ENCODE data around the gene CHMP2B.

CHMP2B gene
- 30.8 to 68.5 (median 48.2) reads per million in 3 donors for total RNA-seq

- peak; percentile 85 to 88 (median 86) for DNase-seq
- Histone ChIP-seq H3K27me3 (replicated peaks; ENCODE audit: control insufficient read depth, insufficient read depth, low read length, poor library complexity, severe bottlenecking) (peaks cover 2% of the 10 kb centered on the region), H3K4me3 (ENCODE audit: insufficient read depth, low read depth, low read length, poor library complexity, severe bottlenecking) (peak within 1 kb of the TSS; percentile 97), H3K36me3 (ENCODE audit: control insufficient read depth, insufficient read depth, low read length) (peaks cover 3% of the 10 kb centered on the region), H3K9me3 (ENCODE audit: control insufficient read depth, low read length) (no peaks in the 10 kb centered on the region), H3K27ac (ENCODE audit: insufficient read depth, low read length, poor library complexity, severe bottlenecking) (peak within 1 kb of the TSS; percentile 84), H3K4me1 (ENCODE audit: control insufficient read depth, insufficient read depth, low read length, poor library complexity, severe bottlenecking) (peaks cover 11% of the 10 kb centered on the region)
Observed at GRCh38 chr3:87227104-87227834, at the start of gene CHMP2B. Gene CHMP2B (plus strand): TSS chr3:87227309. CDS start chr3:87227523, 214 bp downstream.

DNA sequence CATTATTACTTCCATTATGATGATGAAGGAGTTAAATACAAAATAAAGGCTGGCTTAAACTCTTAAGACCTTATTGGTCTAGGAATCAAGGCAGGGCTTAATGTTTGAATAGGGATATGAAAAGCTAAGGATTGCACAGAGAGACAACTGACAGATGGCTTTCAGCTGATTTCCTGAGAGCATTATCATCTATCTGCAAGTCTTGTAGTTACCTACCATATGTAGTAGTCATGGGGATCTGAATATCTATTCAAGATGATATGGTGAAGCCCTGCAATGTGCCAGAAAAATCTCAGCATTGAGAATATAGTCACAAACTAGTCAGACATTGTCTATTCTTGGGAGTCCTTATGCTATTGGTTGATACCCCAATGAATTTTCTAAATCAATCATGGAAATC, 47.5 kb upstream of the CHMP2B start:
- no peaks in the 10 kb centered on the region for H3K36me3 ChIP-seq (ENCODE audit: control insufficient read depth, insufficient read depth, low read length)
- no peaks in the 10 kb centered on the region for H3K4me1 ChIP-seq (ENCODE audit: control insufficient read depth, insufficient read depth, low read length, poor library complexity, severe bottlenecking)
- H3K4me3 ChIP-seq (ENCODE audit: insufficient read depth, low read depth, low read length, poor library complexity, severe bottlenecking) = no peak overlapping the region
- H3K27ac ChIP-seq (ENCODE audit: insufficient read depth, low read length, poor library complexity, severe bottlenecking) = no peak overlapping the region
- H3K9me3 ChIP-seq (ENCODE audit: control insufficient read depth, low read length) = no peaks in the 10 kb centered on the region
- DNase-seq = no peak
- H3K27me3 ChIP-seq (replicated peaks; ENCODE audit: control insufficient read depth, insufficient read depth, low read length, poor library complexity, severe bottlenecking) = no peaks in the 10 kb centered on the region

DNA sequence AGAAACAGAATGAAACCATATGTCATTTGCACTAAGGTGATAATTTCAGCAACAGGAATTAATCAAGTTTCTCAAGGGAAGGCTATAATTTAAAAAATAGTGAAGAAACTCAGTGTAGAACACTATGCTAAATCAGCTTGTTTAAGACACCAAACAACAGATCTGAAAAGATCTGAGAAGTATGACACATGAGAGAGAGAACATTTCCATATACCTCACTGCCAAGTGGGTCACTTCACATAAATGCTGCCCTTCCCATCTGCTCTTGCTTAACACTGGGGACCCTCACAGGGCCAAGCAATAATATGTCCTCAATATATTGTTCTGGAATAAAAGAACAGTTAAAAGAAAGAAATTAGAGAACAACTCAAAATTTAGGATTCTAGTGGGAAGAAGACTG, 45.6 kb upstream of the CHMP2B start:
- H3K9me3 ChIP-seq (ENCODE audit: control insufficient read depth, low read length) = no peaks in the 10 kb centered on the region
- H3K4me1 ChIP-seq (ENCODE audit: control insufficient read depth, insufficient read depth, low read length, poor library complexity, severe bottlenecking) = no peaks in the 10 kb centered on the region
- no peak overlapping the region for H3K4me3 ChIP-seq (ENCODE audit: insufficient read depth, low read depth, low read length, poor library complexity, severe bottlenecking)
- no peaks in the 10 kb centered on the region for H3K36me3 ChIP-seq (ENCODE audit: control insufficient read depth, insufficient read depth, low read length)
- DNase-seq = no peak
- H3K27ac ChIP-seq (ENCODE audit: insufficient read depth, low read length, poor library complexity, severe bottlenecking) = no peak overlapping the region
- H3K27me3 ChIP-seq (replicated peaks; ENCODE audit: control insufficient read depth, insufficient read depth, low read length, poor library complexity, severe bottlenecking) = no peaks in the 10 kb centered on the region

- Histone ChIP-seq H3K27me3 (replicated peaks; ENCODE audit: control insufficient read depth, insufficient read depth, low read length, poor library complexity, severe bottlenecking) (no peaks in the 10 kb centered on the region), H3K27ac (ENCODE audit: insufficient read depth, low read length, poor library complexity, severe bottlenecking) (no peak overlapping the region), H3K4me1 (ENCODE audit: control insufficient read depth, insufficient read depth, low read length, poor library complexity, severe bottlenecking) (no peaks in the 10 kb centered on the region), H3K36me3 (ENCODE audit: control insufficient read depth, insufficient read depth, low read length) (no peaks in the 10 kb centered on the region), H3K4me3 (ENCODE audit: insufficient read depth, low read depth, low read length, poor library complexity, severe bottlenecking) (no peak overlapping the region), H3K9me3 (ENCODE audit: control insufficient read depth, low read length) (no peaks in the 10 kb centered on the region)
- DNase-seq = no peak
Observed at GRCh38 chr3:87182023-87182422, 45.1 kb upstream of the CHMP2B start.

- Histone ChIP-seq H3K36me3 (ENCODE audit: control insufficient read depth, insufficient read depth, low read length) (no peaks in the 10 kb centered on the region), H3K9me3 (ENCODE audit: control insufficient read depth, low read length) (no peaks in the 10 kb centered on the region), H3K4me3 (ENCODE audit: insufficient read depth, low read depth, low read length, poor library complexity, severe bottlenecking) (no peak overlapping the region), H3K27ac (ENCODE audit: insufficient read depth, low read length, poor library complexity, severe bottlenecking) (no peak overlapping the region), H3K27me3 (replicated peaks; ENCODE audit: control insufficient read depth, insufficient read depth, low read length, poor library complexity, severe bottlenecking) (no peaks in the 10 kb centered on the region), H3K4me1 (ENCODE audit: control insufficient read depth, insufficient read depth, low read length, poor library complexity, severe bottlenecking) (no peaks in the 10 kb centered on the region)
- DNase-seq = no peak
Observed at GRCh38 chr3:87186608-87187159, 40.4 kb upstream of the CHMP2B start.

- Histone ChIP-seq H3K9me3 (ENCODE audit: control insufficient read depth, low read length) (no peaks in the 10 kb centered on the region), H3K27me3 (replicated peaks; ENCODE audit: control insufficient read depth, insufficient read depth, low read length, poor library complexity, severe bottlenecking) (no peaks in the 10 kb centered on the region), H3K27ac (ENCODE audit: insufficient read depth, low read length, poor library complexity, severe bottlenecking) (no peak overlapping the region), H3K4me3 (ENCODE audit: insufficient read depth, low read depth, low read length, poor library complexity, severe bottlenecking) (no peak overlapping the region), H3K36me3 (ENCODE audit: control insufficient read depth, insufficient read depth, low read length) (no peaks in the 10 kb centered on the region), H3K4me1 (ENCODE audit: control insufficient read depth, insufficient read depth, low read length, poor library complexity, severe bottlenecking) (no peaks in the 10 kb centered on the region)
- no peak for DNase-seq
Observed at GRCh38 chr3:87191175-87191574, 35.9 kb upstream of the CHMP2B start.

GRCh38 chr3:87191641-87192040, 35.5 kb upstream of the CHMP2B start:
- Histone ChIP-seq H3K4me1 (ENCODE audit: control insufficient read depth, insufficient read depth, low read length, poor library complexity, severe bottlenecking) (no peaks in the 10 kb centered on the region), H3K27ac (ENCODE audit: insufficient read depth, low read length, poor library complexity, severe bottlenecking) (no peak overlapping the region), H3K36me3 (ENCODE audit: control insufficient read depth, insufficient read depth, low read length) (no peaks in the 10 kb centered on the region), H3K27me3 (replicated peaks; ENCODE audit: control insufficient read depth, insufficient read depth, low read length, poor library complexity, severe bottlenecking) (no peaks in the 10 kb centered on the region), H3K4me3 (ENCODE audit: insufficient read depth, low read depth, low read length, poor library complexity, severe bottlenecking) (no peak overlapping the region), H3K9me3 (ENCODE audit: control insufficient read depth, low read length) (no peaks in the 10 kb centered on the region)
- no peak for DNase-seq

- H3K9me3 ChIP-seq (ENCODE audit: control insufficient read depth, low read length) = no peaks in the 10 kb centered on the region
- no peak for DNase-seq
- H3K4me1 ChIP-seq (ENCODE audit: control insufficient read depth, insufficient read depth, low read length, poor library complexity, severe bottlenecking) = no peaks in the 10 kb centered on the region
- H3K36me3 ChIP-seq (ENCODE audit: control insufficient read depth, insufficient read depth, low read length) = no peaks in the 10 kb centered on the region
- no peak overlapping the region for H3K27ac ChIP-seq (ENCODE audit: insufficient read depth, low read length, poor library complexity, severe bottlenecking)
- H3K27me3 ChIP-seq (replicated peaks; ENCODE audit: control insufficient read depth, insufficient read depth, low read length, poor library complexity, severe bottlenecking) = no peaks in the 10 kb centered on the region
- H3K4me3 ChIP-seq (ENCODE audit: insufficient read depth, low read depth, low read length, poor library complexity, severe bottlenecking) = no peak overlapping the region
Observed at GRCh38 chr3:87196879-87197278, 30.2 kb upstream of the CHMP2B start.

DNA sequence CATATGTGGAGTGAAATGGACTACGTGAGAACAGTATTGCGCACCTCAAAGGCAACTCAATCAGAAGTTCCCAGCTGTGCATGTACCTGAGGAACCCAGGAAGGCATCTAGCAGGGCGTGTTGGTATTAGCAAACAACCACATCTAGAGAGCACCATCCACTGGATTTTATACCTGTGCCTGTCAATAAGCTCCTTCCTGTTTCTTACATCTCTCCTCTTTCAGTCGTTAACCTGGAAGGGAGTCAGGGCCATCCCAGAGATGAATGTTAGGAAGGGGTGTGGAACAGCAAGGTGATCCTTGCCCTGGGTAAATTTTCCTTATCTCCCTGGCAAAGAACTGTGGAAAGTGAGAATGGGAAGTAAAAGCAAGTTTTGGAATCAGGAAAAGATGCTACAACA, 29.6 kb upstream of the CHMP2B start:
- Histone ChIP-seq H3K27ac (ENCODE audit: insufficient read depth, low read length, poor library complexity, severe bottlenecking) (no peak overlapping the region), H3K36me3 (ENCODE audit: control insufficient read depth, insufficient read depth, low read length) (no peaks in the 10 kb centered on the region), H3K27me3 (replicated peaks; ENCODE audit: control insufficient read depth, insufficient read depth, low read length, poor library complexity, severe bottlenecking) (no peaks in the 10 kb centered on the region)

GRCh38 chr3:87198774-87199173, 28.3 kb upstream of the CHMP2B start:
- no peak overlapping the region for H3K27ac ChIP-seq (ENCODE audit: insufficient read depth, low read length, poor library complexity, severe bottlenecking)
- no peak overlapping the region for H3K4me3 ChIP-seq (ENCODE audit: insufficient read depth, low read depth, low read length, poor library complexity, severe bottlenecking)
- no peaks in the 10 kb centered on the region for H3K4me1 ChIP-seq (ENCODE audit: control insufficient read depth, insufficient read depth, low read length, poor library complexity, severe bottlenecking)
- H3K36me3 ChIP-seq (ENCODE audit: control insufficient read depth, insufficient read depth, low read length) = no peaks in the 10 kb centered on the region
- no peaks in the 10 kb centered on the region for H3K27me3 ChIP-seq (replicated peaks; ENCODE audit: control insufficient read depth, insufficient read depth, low read length, poor library complexity, severe bottlenecking)
- DNase-seq = no peak
- no peaks in the 10 kb centered on the region for H3K9me3 ChIP-seq (ENCODE audit: control insufficient read depth, low read length)

More for the DNA sequence above, 29.6 kb upstream of the CHMP2B start:
- no peaks in the 10 kb centered on the region for H3K4me1 ChIP-seq (ENCODE audit: control insufficient read depth, insufficient read depth, low read length, poor library complexity, severe bottlenecking)
- H3K4me3 ChIP-seq (ENCODE audit: insufficient read depth, low read depth, low read length, poor library complexity, severe bottlenecking) = no peak overlapping the region
- no peak for DNase-seq
- no peaks in the 10 kb centered on the region for H3K9me3 ChIP-seq (ENCODE audit: control insufficient read depth, low read length)

All from effector memory CD4-positive, alpha-beta T cell (primary cell).